WTC11 (cell line): Measurements from ENCODE around the gene GPR143. TPM values are rescaled to one million over a fixed set of nuclear protein-coding genes. Genes with fewer than 3 reads are reported as not detected.

Experiments
- ATAC-seq: fragments of 200-7000 bp; cut with Tn5 transposase; 2 replicates; pipeline ENCODE4 v1.10.0; 2021; ENCODE audit warnings: mild to moderate bottlenecking, moderate library complexity
- Bru-seq: library from RNA; stranded (reverse); fragments of 400-500 nt; gene quantifications from one replicate; lab custom pipeline; 2021; lab: Mats Ljungman, UMichigan
- CTCF ChIA-PET: fragments of 300-600 bp; sonication (Branson Sonifier 250); formaldehyde crosslinking; loops from one replicate; lab custom pipeline; 2021; ENCODE audit warnings: antibody characterized with exemption; lab: Charles Lee
- POLR2A ChIA-PET: fragments of 350-600 bp; sonication (Branson Sonifier 250); formaldehyde crosslinking; loops from one replicate; lab custom pipeline; 2021; ENCODE audit warnings: antibody characterized with exemption; lab: Charles Lee
- DNase-seq: peaks from one replicate; pipeline ENCODE4 v3.0.0; 2021; ENCODE audit warnings: low spot score
- H3K27ac Mint-ChIP-seq: 2 replicates; pipeline ENCODE4 v1.8.0; 2021; ENCODE audit warnings: mixed read lengths
- H3K27me3 Mint-ChIP-seq: 2 replicates; pipeline ENCODE4 v1.8.0; 2021; ENCODE audit warnings: low read depth, mild to moderate bottlenecking, moderate library complexity, mixed read lengths
- H3K36me3 Mint-ChIP-seq: 2 replicates; pipeline ENCODE4 v1.8.0; 2021; ENCODE audit warnings: mixed read lengths
- H3K4me1 Mint-ChIP-seq: 2 replicates; pipeline ENCODE4 v1.8.0; 2022; ENCODE audit warnings: mixed read lengths
- H3K4me3 Mint-ChIP-seq: 2 replicates; pipeline ENCODE4 v1.8.0; 2021; ENCODE audit warnings: mild to moderate bottlenecking, moderate library complexity, mixed read lengths
- H3K9me3 Mint-ChIP-seq: 2 replicates; pipeline ENCODE4 v1.8.0; 2021; ENCODE audit warnings: mixed read lengths
- ATF2 ChIP-seq: sonication (generic); formaldehyde crosslinking; IDR thresholded peaks from 2 replicates; pipeline ENCODE4 v1.8.1; 2022; ENCODE audit warnings: low read depth, missing genetic modification reagents, borderline replicate concordance
- CBFB ChIP-seq: sonication (generic); formaldehyde crosslinking; IDR thresholded peaks from 2 replicates; pipeline ENCODE4 v1.8.1; 2022; ENCODE audit warnings: mild to moderate bottlenecking, low read depth, missing genetic modification reagents
- FOXK1 ChIP-seq: sonication (generic); formaldehyde crosslinking; IDR thresholded peaks from 2 replicates; pipeline ENCODE4 v1.8.0; 2022; ENCODE audit warnings: mild to moderate bottlenecking, moderate library complexity, missing genetic modification reagents
- KAT7 ChIP-seq: sonication (generic); formaldehyde crosslinking; IDR thresholded peaks from 2 replicates; pipeline ENCODE4 v1.8.1; 2023; ENCODE audit warnings: missing genetic modification reagents, mild to moderate bottlenecking, borderline replicate concordance
- MLX ChIP-seq: sonication (generic); formaldehyde crosslinking; IDR thresholded peaks from 2 replicates; pipeline ENCODE4 v1.8.1; 2023; ENCODE audit warnings: mild to moderate bottlenecking, missing genetic modification reagents, moderate library complexity
- NFATC4 ChIP-seq: fragments of 250-450 bp; sonication (Bioruptor Pico); IDR thresholded peaks from 2 replicates; pipeline ENCODE4 v1.9.0; 2021; ENCODE audit warnings: mild to moderate bottlenecking
- NR1H2 ChIP-seq: sonication (generic); formaldehyde crosslinking; IDR thresholded peaks from 2 replicates; pipeline ENCODE4 v1.9.0; 2021; ENCODE audit warnings: mild to moderate bottlenecking, moderate library complexity, missing genetic modification reagents
- PRDM15 ChIP-seq: sonication (generic); formaldehyde crosslinking; IDR thresholded peaks from 2 replicates; pipeline ENCODE4 v1.8.0; 2022; ENCODE audit warnings: missing genetic modification reagents
- PREB ChIP-seq: sonication (generic); formaldehyde crosslinking; IDR thresholded peaks from 2 replicates; pipeline ENCODE4 v1.8.1; 2022; ENCODE audit warnings: mild to moderate bottlenecking, missing genetic modification reagents, moderate library complexity, borderline replicate concordance
- SMAD4 ChIP-seq: sonication (generic); formaldehyde crosslinking; IDR thresholded peaks from 2 replicates; pipeline ENCODE4 v1.8.0; 2022; ENCODE audit warnings: mild to moderate bottlenecking, missing genetic modification reagents
- SP1 ChIP-seq: sonication (generic); formaldehyde crosslinking; conservative IDR thresholded peaks from 2 replicates; pipeline ENCODE4 v1.8.1; 2022; ENCODE audit warnings: missing genetic modification reagents
- TCF7 ChIP-seq: sonication (generic); formaldehyde crosslinking; IDR thresholded peaks from 2 replicates; pipeline ENCODE4 v1.8.0; 2022; ENCODE audit warnings: mild to moderate bottlenecking, low read depth, missing genetic modification reagents, moderate library complexity
- USF1 ChIP-seq: sonication (generic); formaldehyde crosslinking; IDR thresholded peaks from 2 replicates; pipeline ENCODE4 v1.8.0; 2022; ENCODE audit warnings: mild to moderate bottlenecking, missing genetic modification reagents
- USF2 ChIP-seq: sonication (generic); formaldehyde crosslinking; IDR thresholded peaks from 2 replicates; pipeline ENCODE4 v1.8.1; 2023; ENCODE audit warnings: mild to moderate bottlenecking, missing genetic modification reagents, moderate library complexity
- ZBTB21 ChIP-seq: sonication (generic); formaldehyde crosslinking; IDR thresholded peaks from 2 replicates; pipeline ENCODE4 v1.8.1; 2023; ENCODE audit warnings: mild to moderate bottlenecking, missing genetic modification reagents, borderline replicate concordance
- ZBTB43 ChIP-seq: sonication (generic); formaldehyde crosslinking; IDR thresholded peaks from 2 replicates; pipeline ENCODE4 v1.8.1; 2023; ENCODE audit warnings: mild to moderate bottlenecking, missing genetic modification reagents
- ZNF121 ChIP-seq: sonication (generic); formaldehyde crosslinking; IDR thresholded peaks from 2 replicates; pipeline ENCODE4 v1.8.0; 2023; ENCODE audit warnings: missing genetic modification reagents
- ZNF281 ChIP-seq: sonication (generic); formaldehyde crosslinking; IDR thresholded peaks from 2 replicates; pipeline ENCODE4 v1.8.0; 2023; ENCODE audit warnings: mild to moderate bottlenecking, missing genetic modification reagents
- ZNF396 ChIP-seq: fragments of 250-450 bp; sonication (Bioruptor Pico); IDR thresholded peaks from 2 replicates; pipeline ENCODE4 v1.8.0; 2021; ENCODE audit warnings: mild to moderate bottlenecking, moderate library complexity, borderline replicate concordance
- ZNF425 ChIP-seq: fragments of 250-450 bp; sonication (Bioruptor Pico); conservative IDR thresholded peaks from 2 replicates; pipeline ENCODE4 v1.9.0; 2021; ENCODE audit warnings: mild to moderate bottlenecking
- long read RNA-seq, 3 experiments: library from RNA in 1 of 3; library from capped mRNA in 1 of 3; library from polyadenylated mRNA in 1 of 3; unstranded in 2 of 3; stranded (forward) in 1 of 3; transcript quantifications; one replicate each; pipeline ENCODE4 v2.0.0, GENCODE V29; 2021
- total RNA-seq: library from RNA; stranded (reverse); gene quantifications from 3 replicates; pipeline ENCODE4 v1.2.3, GENCODE V29; 2021

The GPR143 gene
- total RNA-seq: 11.7 to 18.3 TPM (median 14.0 TPM) in 3 replicates
- Bru-seq, nascent RNA: percentile 56 among the genes with signal in this experiment
- long read RNA-seq, experiment 1, transcript GPR143-203 (9 exons, 1,762 nt): major isoform, 37 of 53 reads
- long read RNA-seq, experiment 1, partial matches to known transcripts: 4 of 53 reads
- long read RNA-seq, experiment 1, other reads (novel, unspliced or antisense): 12 of 53 reads
- long read RNA-seq, experiment 2, transcript GPR143-203 (9 exons, 1,762 nt): major isoform, 7 of 20 reads
- long read RNA-seq, experiment 2, partial matches to known transcripts: 6 of 20 reads
- long read RNA-seq, experiment 2, other reads (novel, unspliced or antisense): 7 of 20 reads
- long read RNA-seq, experiment 3, partial matches to known transcripts: 0 of 5 reads
- long read RNA-seq, experiment 3, other reads (novel, unspliced or antisense): 5 of 5 reads

GRCh38 chrX:9765737-9766097 is at the start of gene GPR143:
Gene GPR143, minus strand, starts transcription at chrX:9765847. Its CDS starts 30 bp downstream, at chrX:9765817.
- no peaks in the 10 kb centered on the region for H3K9me3 Mint-ChIP-seq
- peak; percentile 36 for DNase-seq
- ChIA-PET POLR2A (no interaction called here), CTCF (no interaction called here)
- H3K36me3 Mint-ChIP-seq: no peaks in the 10 kb centered on the region
- peaks cover 4% of the 10 kb centered on the region for H3K4me1 Mint-ChIP-seq
- no peak within 1 kb of the TSS for H3K27ac Mint-ChIP-seq
- no peaks in the 10 kb centered on the region for H3K27me3 Mint-ChIP-seq
- ATAC-seq: peak; percentile 80
- peak within 1 kb of the TSS; percentile 68 for H3K4me3 Mint-ChIP-seq
- TF ChIP-seq CBFB (CRISPR knock-in tag) (0 out of 2 replicates have a peak, but pooled peaks have one; percentile 66), ZNF281 (CRISPR knock-in tag) (no peak; the same call in 1 of the 2 replicates), USF2 (peak; percentile 79), TCF7 (CRISPR knock-in tag) (no peak), NR1H2 (CRISPR knock-in tag) (no peak), ZNF425 (CRISPR knock-in tag) (no peak), PRDM15 (CRISPR knock-in tag) (no peak; the same call in 1 of the 2 replicates), PREB (CRISPR knock-in tag) (no peak), ZBTB43 (peak; percentile 49; the same call in 1 of the 2 replicates), USF1 (CRISPR knock-in tag) (peak; percentile 85), SP1 (CRISPR knock-in tag) (0 out of 2 replicates have a peak, but pooled peaks have one; percentile 31), ZBTB21 (CRISPR knock-in tag) (no peak), SMAD4 (CRISPR knock-in tag) (no peak), ZNF121 (CRISPR knock-in tag) (no peak), ATF2 (CRISPR knock-in tag) (no peak), KAT7 (CRISPR knock-in tag) (peak; percentile 35; the same call in 1 of the 2 replicates), FOXK1 (CRISPR knock-in tag) (0 out of 2 replicates have a peak, but pooled peaks have one; percentile 23), MLX (CRISPR knock-in tag) (no peak), NFATC4 (CRISPR knock-in tag) (no peak), ZNF396 (no peak)
